CD4-positive, alpha-beta T cell (primary cell): ENCODE data around the gene HMCN2. TPM values are rescaled to one million over a fixed set of nuclear protein-coding genes. Genes with fewer than 3 reads are reported as not detected.

ENCODE experiments used
- ATAC-seq: fragments of 200-7000 bp; cut with Tn5 transposase; one replicate; pipeline ENCODE4 v1.10.0; 2022; ENCODE audit warnings: mild to moderate bottlenecking; ENCODE audit not compliant: poor library complexity
- CTCF ChIA-PET: fragments of 350-600 bp; sonication (Branson Sonifier 250); formaldehyde crosslinking; loops from one replicate; lab custom pipeline; 2021; ENCODE audit warnings: antibody characterized with exemption, inconsistent platforms; lab: Charles Lee
- POLR2A ChIA-PET: fragments of 350-600 bp; sonication (Branson Sonifier 250); formaldehyde crosslinking; loops from one replicate; lab custom pipeline; 2021; ENCODE audit warnings: antibody characterized with exemption, inconsistent platforms; lab: Charles Lee
- DNase-seq, 14 experiments: peaks; one replicate each; pipeline ENCODE4 v3.0.0-alpha.2; 2013 to 2020; ENCODE audit warnings: mixed read lengths in 2 of 14
- H3K27ac ChIP-seq, 2 donors: one replicate each; pipeline versions ENCODE4 v1.5.1 to v1.7.0; 2013; ENCODE audit warnings: low read length in 2 of 2, low read depth in 1 of 2, mild to moderate bottlenecking in 1 of 2
- H3K27me3 ChIP-seq, 2 experiments: 1 replicate in 1 of 2; 2 replicates in 1 of 2; pipeline versions ENCODE4 v1.6.1 to v1.7.0; 2013; ENCODE audit warnings: low read length in 2 of 2, control low read depth in 1 of 2, mild to moderate bottlenecking in 1 of 2, moderate library complexity in 1 of 2; ENCODE audit not compliant: insufficient read depth in 2 of 2, control insufficient read depth in 1 of 2
- H3K36me3 ChIP-seq: one replicate; pipeline ENCODE4 v1.6.1; 2013; ENCODE audit warnings: low read length, control low read depth; ENCODE audit not compliant: insufficient read depth
- H3K4me1 ChIP-seq: one replicate; pipeline ENCODE4 v1.6.1; 2013; ENCODE audit warnings: low read length, control low read depth; ENCODE audit not compliant: insufficient read depth
- H3K4me3 ChIP-seq: one replicate; pipeline ENCODE4 v1.5.1; 2013; ENCODE audit warnings: mild to moderate bottlenecking, low read length, moderate library complexity
- H3K9me3 ChIP-seq, 2 experiments: 1 replicate in 1 of 2; 2 replicates in 1 of 2; pipeline versions ENCODE4 v1.6.1 to v1.7.0; 2013; ENCODE audit warnings: low read length in 2 of 2, mild to moderate bottlenecking in 2 of 2, control low read depth in 1 of 2, moderate library complexity in 1 of 2; ENCODE audit not compliant: control insufficient read depth in 1 of 2, insufficient read depth in 1 of 2
- H3K27ac Mint-ChIP-seq: one replicate; pipeline ENCODE4 v1.8.0; 2020; ENCODE audit warnings: mixed read lengths
- H3K27me3 Mint-ChIP-seq: one replicate; pipeline ENCODE4 v1.8.0; 2021; ENCODE audit warnings: mixed read lengths
- H3K36me3 Mint-ChIP-seq: one replicate; pipeline ENCODE4 v1.8.0; 2021; ENCODE audit warnings: low read depth, mixed read lengths
- H3K4me1 Mint-ChIP-seq: one replicate; pipeline ENCODE4 v1.8.0; 2021; ENCODE audit warnings: low read depth, mixed read lengths
- H3K4me3 Mint-ChIP-seq: one replicate; pipeline ENCODE4 v1.8.0; 2020; ENCODE audit warnings: mild to moderate bottlenecking, mixed read lengths
- H3K9me3 Mint-ChIP-seq: one replicate; pipeline ENCODE4 v1.8.0; 2020; ENCODE audit warnings: mixed read lengths
- intact Hi-C, 2 experiments: fragments of 100-400 bp; cut with DNase I in 1 of 2; cut with micrococcal nuclease in 1 of 2; formaldehyde crosslinking; loops; one replicate each; pipeline versions ENCODE4 v1.15.1 to v1.9.0; 2023 to 2025; cut with DNase I, micrococcal nuclease
- total RNA-seq, 174 experiments: library from RNA in 2 of 174; stranded (reverse) in 2 of 174; gene quantifications; one replicate each; pipeline ENCODE4 v1.2.3 and lab custom pipeline; 2021 to 2026
- TF ChIP-seq, protein P1 (sequence below): fragments of 200-600 bp; IDR thresholded peaks from one replicate; pipeline ENCODE4 v1.8.0; 2022; ENCODE audit warnings: antibody characterized with exemption, mild to moderate bottlenecking

Gene HMCN2
- total RNA-seq, 2 experiments from 2014 or later: not detected

DNA sequence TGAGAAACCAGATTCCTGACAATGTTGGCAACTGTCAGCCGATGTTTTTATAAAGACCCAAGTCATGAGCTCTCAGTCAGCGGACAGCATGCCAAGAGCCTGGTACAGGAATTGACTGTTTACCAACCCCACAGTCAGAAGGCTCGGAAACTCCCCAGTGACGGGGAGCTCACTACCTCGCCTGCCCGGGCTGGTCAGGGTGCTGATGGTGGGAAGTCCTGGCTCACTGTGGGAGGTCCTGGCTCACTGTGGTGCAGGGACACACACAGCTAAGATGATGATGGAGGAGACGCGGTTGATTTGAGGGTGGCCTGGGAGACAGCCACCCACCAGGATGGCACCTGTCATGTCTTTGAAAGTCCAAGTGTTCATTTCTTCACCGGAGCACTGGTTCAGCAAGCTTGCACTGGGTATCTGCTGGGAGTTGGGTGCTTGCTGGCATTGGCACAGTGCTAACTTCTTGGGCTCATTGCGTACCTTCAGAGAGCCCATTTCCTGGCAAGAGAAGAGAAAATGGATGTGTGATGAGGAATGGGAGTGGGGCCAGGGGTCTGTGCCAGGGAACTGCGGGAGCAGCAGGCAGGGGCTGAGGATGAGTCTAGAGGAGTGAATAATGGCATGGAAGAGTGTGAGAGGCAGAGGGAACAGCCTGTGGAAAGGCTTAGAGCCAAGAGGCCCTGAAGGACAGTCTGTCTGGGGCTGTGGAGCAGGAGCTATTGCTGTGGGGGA lies 194.5 kb downstream of the HMCN2 start:
- H3K4me1 ChIP-seq: peaks cover 4% of the 10 kb centered on the region
- intact Hi-C loops: loop anchor here (2.0 to 5.0 kb wide), 3 partner anchors 403 to 587 kb away; no protein-coding TSS in a partner anchor
- ChIA-PET POLR2A (no interaction called here), CTCF (no interaction called here)
- peaks cover 0 to 6% of the 10 kb centered on the region in 2 experiments for H3K9me3 ChIP-seq
- H3K27ac ChIP-seq: no peak overlapping the region
- Mint-ChIP-seq H3K4me1 (no peaks in the 10 kb centered on the region), H3K9me3 (no peaks in the 10 kb centered on the region), H3K27me3 (peaks cover 33% of the 10 kb centered on the region), H3K36me3 (no peaks in the 10 kb centered on the region), H3K4me3 (no peak overlapping the region), H3K27ac (no peak overlapping the region)
- DNase-seq: no peak
- TF ChIP-seq, protein P1, sequence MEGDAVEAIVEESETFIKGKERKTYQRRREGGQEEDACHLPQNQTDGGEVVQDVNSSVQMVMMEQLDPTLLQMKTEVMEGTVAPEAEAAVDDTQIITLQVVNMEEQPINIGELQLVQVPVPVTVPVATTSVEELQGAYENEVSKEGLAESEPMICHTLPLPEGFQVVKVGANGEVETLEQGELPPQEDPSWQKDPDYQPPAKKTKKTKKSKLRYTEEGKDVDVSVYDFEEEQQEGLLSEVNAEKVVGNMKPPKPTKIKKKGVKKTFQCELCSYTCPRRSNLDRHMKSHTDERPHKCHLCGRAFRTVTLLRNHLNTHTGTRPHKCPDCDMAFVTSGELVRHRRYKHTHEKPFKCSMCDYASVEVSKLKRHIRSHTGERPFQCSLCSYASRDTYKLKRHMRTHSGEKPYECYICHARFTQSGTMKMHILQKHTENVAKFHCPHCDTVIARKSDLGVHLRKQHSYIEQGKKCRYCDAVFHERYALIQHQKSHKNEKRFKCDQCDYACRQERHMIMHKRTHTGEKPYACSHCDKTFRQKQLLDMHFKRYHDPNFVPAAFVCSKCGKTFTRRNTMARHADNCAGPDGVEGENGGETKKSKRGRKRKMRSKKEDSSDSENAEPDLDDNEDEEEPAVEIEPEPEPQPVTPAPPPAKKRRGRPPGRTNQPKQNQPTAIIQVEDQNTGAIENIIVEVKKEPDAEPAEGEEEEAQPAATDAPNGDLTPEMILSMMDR: no peak
- ATAC-seq: no peak
- no peaks in the 10 kb centered on the region for H3K36me3 ChIP-seq
- H3K4me3 ChIP-seq: no peak overlapping the region
- peaks cover 14 to 16% of the 10 kb centered on the region in 2 experiments for H3K27me3 ChIP-seq

DNA sequence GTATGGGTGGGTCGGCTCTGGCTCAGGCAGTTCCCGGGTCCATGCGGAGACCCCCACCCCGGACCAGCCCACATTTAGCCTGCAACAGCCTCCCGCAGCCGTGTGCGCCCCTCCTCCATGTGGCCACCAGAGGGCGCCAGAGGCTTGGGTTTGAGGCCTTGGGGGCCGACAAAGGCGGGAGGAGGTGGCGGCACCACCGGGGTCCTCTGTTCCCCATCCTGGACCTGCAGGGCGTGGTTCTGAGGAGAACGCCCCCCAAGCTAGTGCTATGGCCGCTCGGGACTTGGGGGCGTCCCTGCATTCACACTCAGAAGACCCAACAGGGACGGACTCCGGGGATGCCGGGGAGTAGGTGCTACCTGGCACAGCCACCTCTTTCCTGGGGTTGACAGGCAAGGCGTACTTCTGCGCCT lies 195.7 kb downstream of the HMCN2 start:
- no peak overlapping the region for H3K27ac ChIP-seq
- TF ChIP-seq, protein P1: peak; percentile 90
- ChIA-PET CTCF (interaction anchor here (1.2 kb wide), 1 partner anchor 221 kb away, joined by 3 read pairs; no protein-coding TSS in a partner anchor), POLR2A (no interaction called here)
- no peak overlapping the region for H3K4me3 Mint-ChIP-seq
- no peaks in the 10 kb centered on the region for H3K36me3 Mint-ChIP-seq
- H3K27me3 Mint-ChIP-seq: peaks cover 33% of the 10 kb centered on the region
- H3K4me1 Mint-ChIP-seq: no peaks in the 10 kb centered on the region
- no peaks in the 10 kb centered on the region for H3K9me3 Mint-ChIP-seq
- intact Hi-C loops: loop anchor here (1.0 to 5.0 kb wide), 5 partner anchors 221 to 586 kb away; no protein-coding TSS in a partner anchor
- H3K36me3 ChIP-seq: no peaks in the 10 kb centered on the region
- peaks cover 4% of the 10 kb centered on the region for H3K4me1 ChIP-seq
- H3K27me3 ChIP-seq: peaks cover 22 to 25% of the 10 kb centered on the region in 2 experiments
- ATAC-seq (peak; percentile 55), DNase-seq (peak; percentile 52 to 82 (median 66))
- no peak overlapping the region for H3K4me3 ChIP-seq
- H3K27ac Mint-ChIP-seq: no peak overlapping the region
- peaks cover 0 to 10% of the 10 kb centered on the region in 2 experiments for H3K9me3 ChIP-seq

DNA sequence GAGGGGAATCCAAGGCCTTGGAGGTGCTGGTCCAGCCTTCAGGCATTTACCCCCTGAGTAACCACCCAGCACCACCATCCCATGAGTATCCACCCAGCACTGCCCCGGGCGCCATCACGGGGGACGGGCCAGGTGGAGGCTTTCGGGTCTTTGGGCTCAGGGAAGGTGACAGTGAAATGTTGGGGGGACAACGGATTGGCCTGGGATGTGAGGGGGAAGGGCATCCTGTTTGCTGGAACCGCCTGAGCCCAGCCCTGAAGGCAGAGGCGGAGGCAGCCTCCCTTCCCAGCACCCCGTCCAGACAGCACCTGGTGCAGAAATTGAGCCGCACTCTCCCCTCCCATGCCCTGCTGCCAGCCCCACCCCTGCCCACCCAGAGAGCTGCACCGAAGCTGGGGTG lies 196.2 kb downstream of the HMCN2 start:
- H3K27ac Mint-ChIP-seq: no peak overlapping the region
- TF ChIP-seq, protein P1: no peak
- intact Hi-C loops: loop anchor here (1.0 to 5.0 kb wide), 5 partner anchors 221 to 586 kb away; no protein-coding TSS in a partner anchor
- Histone ChIP-seq H3K27me3 (peaks cover 24 to 30% of the 10 kb centered on the region in 2 experiments), H3K4me1 (peaks cover 4% of the 10 kb centered on the region), H3K9me3 (peaks cover 0 to 13% of the 10 kb centered on the region in 2 experiments), H3K36me3 (no peaks in the 10 kb centered on the region), H3K4me3 (no peak overlapping the region), H3K27ac (no peak overlapping the region)
- DNase-seq (no peak), ATAC-seq (no peak)
- no peaks in the 10 kb centered on the region for H3K4me1 Mint-ChIP-seq
- H3K27me3 Mint-ChIP-seq: peaks cover 33% of the 10 kb centered on the region
- no peak overlapping the region for H3K4me3 Mint-ChIP-seq
- ChIA-PET POLR2A (no interaction called here), CTCF (interaction anchor here (1.2 kb wide), 1 partner anchor 221 kb away, joined by 3 read pairs; no protein-coding TSS in a partner anchor)
- H3K9me3 Mint-ChIP-seq: no peaks in the 10 kb centered on the region
- H3K36me3 Mint-ChIP-seq: no peaks in the 10 kb centered on the region
